Activated CD4-positive, alpha-beta T cell treated with anti-CD3 and anti-CD28 coated beads, Interleukin-2, amount 10 ng/mL, durations not matched to agents 24 days and 14 days (primary cell): Measurements from ENCODE around the gene QTRT2. TPM values are rescaled to one million over a fixed set of nuclear protein-coding genes. Genes with fewer than 3 reads are reported as not detected.

Experiments used
- DNase-seq: peaks from one replicate; pipeline ENCODE4 v3.0.0; 2022
- H3K27ac Mint-ChIP-seq: one replicate; pipeline ENCODE4 v1.8.0; 2022; ENCODE audit warnings: mild to moderate bottlenecking, mixed read lengths
- H3K27me3 Mint-ChIP-seq: one replicate; pipeline ENCODE4 v1.8.0; 2022; ENCODE audit warnings: mixed read lengths
- H3K36me3 Mint-ChIP-seq: one replicate; pipeline ENCODE4 v1.8.0; 2022; ENCODE audit warnings: low read depth, mild to moderate bottlenecking, mixed read lengths
- H3K4me1 Mint-ChIP-seq: one replicate; pipeline ENCODE4 v1.8.0; 2021; ENCODE audit warnings: mixed read lengths
- H3K4me3 Mint-ChIP-seq: one replicate; pipeline ENCODE4 v1.8.0; 2022; ENCODE audit warnings: mild to moderate bottlenecking, moderate library complexity, mixed read lengths
- H3K9me3 Mint-ChIP-seq: one replicate; pipeline ENCODE4 v1.8.0; 2021; ENCODE audit warnings: mixed read lengths
- intact Hi-C: fragments of 100-400 bp; cut with micrococcal nuclease; formaldehyde crosslinking; loops from one replicate; pipeline ENCODE4 v1.15.1; 2023
- total RNA-seq: library from RNA; stranded (reverse); gene quantifications from 2 replicates; pipeline ENCODE4 v1.2.3, GENCODE V29; 2022

QTRT2 gene
- total RNA-seq, 1 donor from 2014 or later = 50.5 TPM

DNA sequence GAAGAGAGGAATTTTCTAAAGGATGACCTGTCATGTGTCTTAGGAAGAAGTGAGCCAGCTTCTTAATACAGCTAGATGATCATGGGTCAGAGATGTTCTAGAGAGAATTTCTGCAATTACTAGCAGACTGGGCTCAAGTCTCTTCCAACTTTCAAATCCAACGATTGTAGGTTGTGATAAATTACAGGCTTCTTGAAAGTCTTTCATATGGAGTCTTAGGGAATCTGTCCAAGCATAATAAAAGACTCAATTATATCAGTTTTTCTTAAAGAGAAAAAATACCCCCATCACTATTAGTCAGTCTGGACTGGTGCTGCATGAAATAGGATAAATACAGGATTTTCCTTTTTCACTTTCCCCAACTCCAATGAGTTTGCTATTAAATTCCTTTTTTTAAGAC is 63.2 kb downstream of the QTRT2 start:
- Mint-ChIP-seq H3K9me3 (peaks cover 5% of the 10 kb centered on the region), H3K4me1 (no peaks in the 10 kb centered on the region), H3K36me3 (no peaks in the 10 kb centered on the region), H3K27ac (no peak overlapping the region), H3K4me3 (no peak overlapping the region), H3K27me3 (no peaks in the 10 kb centered on the region)
- DNase-seq = no peak
- intact Hi-C loops = no loop called here

DNA sequence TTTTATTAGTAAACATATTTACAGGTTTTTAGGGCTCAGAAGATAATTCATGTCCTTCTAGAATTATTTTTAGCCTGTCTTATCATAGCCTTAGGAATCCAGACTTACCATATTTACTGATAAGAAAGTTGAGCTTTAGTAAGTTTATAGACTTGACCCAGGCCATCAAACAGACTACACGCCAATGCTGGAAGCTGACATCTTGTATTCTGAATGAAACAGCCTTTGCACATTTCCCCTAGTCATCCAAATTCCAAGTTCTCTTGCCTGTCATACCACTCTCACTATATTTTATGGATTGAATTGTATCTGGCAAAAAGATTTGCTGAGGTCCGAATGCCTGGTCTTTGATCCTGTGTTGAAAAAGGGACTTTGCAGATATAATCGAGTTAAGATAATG is 63.7 kb downstream of the QTRT2 start:
- no peaks in the 10 kb centered on the region for H3K27me3 Mint-ChIP-seq
- peaks cover 5% of the 10 kb centered on the region for H3K9me3 Mint-ChIP-seq
- no peak overlapping the region for H3K4me3 Mint-ChIP-seq
- H3K4me1 Mint-ChIP-seq = no peaks in the 10 kb centered on the region
- intact Hi-C loops = no loop called here
- no peak overlapping the region for H3K27ac Mint-ChIP-seq
- DNase-seq = no peak
- H3K36me3 Mint-ChIP-seq = no peaks in the 10 kb centered on the region

GRCh38 chr3:114122027-114122709 is 65.6 kb downstream of the QTRT2 start:
- no peak overlapping the region for H3K4me3 Mint-ChIP-seq
- H3K9me3 Mint-ChIP-seq = peaks cover 5% of the 10 kb centered on the region
- H3K36me3 Mint-ChIP-seq = no peaks in the 10 kb centered on the region
- intact Hi-C loops = no loop called here
- no peak overlapping the region for H3K27ac Mint-ChIP-seq
- no peak for DNase-seq
- no peaks in the 10 kb centered on the region for H3K27me3 Mint-ChIP-seq
- no peaks in the 10 kb centered on the region for H3K4me1 Mint-ChIP-seq

DNA sequence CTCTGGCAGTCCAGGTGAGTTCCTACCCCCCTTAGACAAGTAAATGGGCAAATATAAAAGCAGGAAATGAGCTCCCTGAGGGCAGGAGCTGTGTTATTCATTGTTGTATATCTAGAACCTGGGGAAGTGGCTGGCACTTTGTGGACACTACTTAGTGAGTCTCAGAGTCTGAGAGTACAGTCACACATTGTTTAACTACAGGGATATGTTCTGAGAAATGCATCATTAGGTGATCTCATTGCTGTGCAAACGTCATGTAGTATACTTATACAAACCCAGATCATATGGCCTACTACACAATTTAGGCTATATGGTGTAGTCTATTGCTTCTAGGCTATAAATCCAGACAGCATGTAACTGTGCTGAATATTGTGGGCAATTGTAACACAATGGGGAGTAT is 69.9 kb downstream of the QTRT2 start:
- Mint-ChIP-seq H3K36me3 (no peaks in the 10 kb centered on the region), H3K27me3 (no peaks in the 10 kb centered on the region), H3K9me3 (no peaks in the 10 kb centered on the region), H3K4me3 (no peak overlapping the region), H3K4me1 (no peaks in the 10 kb centered on the region), H3K27ac (no peak overlapping the region)
- intact Hi-C loops = no loop called here
- DNase-seq = no peak

GRCh38 chr3:114127517-114127916 is 71.0 kb downstream of the QTRT2 start:
- Mint-ChIP-seq H3K27ac (no peak overlapping the region), H3K4me1 (no peaks in the 10 kb centered on the region), H3K9me3 (no peaks in the 10 kb centered on the region), H3K27me3 (no peaks in the 10 kb centered on the region), H3K36me3 (no peaks in the 10 kb centered on the region), H3K4me3 (no peak overlapping the region)
- no peak for DNase-seq
- intact Hi-C loops = no loop called here

GRCh38 chr3:114128231-114128630 is 71.7 kb downstream of the QTRT2 start:
- no peaks in the 10 kb centered on the region for H3K9me3 Mint-ChIP-seq
- no peak overlapping the region for H3K4me3 Mint-ChIP-seq
- H3K27me3 Mint-ChIP-seq = no peaks in the 10 kb centered on the region
- no peaks in the 10 kb centered on the region for H3K36me3 Mint-ChIP-seq
- DNase-seq = no peak
- intact Hi-C loops = no loop called here
- H3K4me1 Mint-ChIP-seq = no peaks in the 10 kb centered on the region
- H3K27ac Mint-ChIP-seq = no peak overlapping the region

- Mint-ChIP-seq H3K27ac (no peak overlapping the region), H3K9me3 (no peaks in the 10 kb centered on the region), H3K4me1 (no peaks in the 10 kb centered on the region), H3K36me3 (no peaks in the 10 kb centered on the region), H3K27me3 (no peaks in the 10 kb centered on the region), H3K4me3 (no peak overlapping the region)
- intact Hi-C loops = no loop called here
- DNase-seq = no peak
Observed at GRCh38 chr3:114128826-114129225, 72.3 kb downstream of the QTRT2 start.

GRCh38 chr3:114132500-114132899 is 76.0 kb downstream of the QTRT2 start:
- intact Hi-C loops = no loop called here
- no peaks in the 10 kb centered on the region for H3K36me3 Mint-ChIP-seq

DNA sequence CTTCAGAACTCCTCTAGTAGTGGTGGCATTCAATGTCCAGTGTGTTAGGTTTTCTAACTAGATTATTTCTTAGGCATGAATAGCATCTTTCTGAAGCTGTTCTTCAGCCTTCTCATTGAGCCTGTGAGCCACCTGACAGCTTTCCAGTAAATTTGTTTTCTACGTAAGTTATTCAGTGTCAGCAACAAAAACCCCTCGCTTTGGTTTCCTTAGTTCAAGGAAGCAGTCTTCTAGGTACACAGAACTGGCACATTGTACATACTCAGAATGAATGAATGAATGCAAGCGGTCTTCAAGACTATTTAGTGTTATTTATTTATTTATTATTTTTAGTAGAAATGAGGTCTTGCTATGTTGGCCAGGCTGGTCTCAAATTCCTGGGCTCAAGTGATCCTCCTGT is 77.4 kb downstream of the QTRT2 start:
- H3K4me1 Mint-ChIP-seq = no peaks in the 10 kb centered on the region
- intact Hi-C loops = no loop called here
- H3K27ac Mint-ChIP-seq = no peak overlapping the region
- no peaks in the 10 kb centered on the region for H3K27me3 Mint-ChIP-seq
- no peaks in the 10 kb centered on the region for H3K36me3 Mint-ChIP-seq
- peaks cover 4% of the 10 kb centered on the region for H3K9me3 Mint-ChIP-seq
- H3K4me3 Mint-ChIP-seq = no peak overlapping the region
- no peak for DNase-seq

More at GRCh38 chr3:114132500-114132899, 76.0 kb downstream of the QTRT2 start:
- no peak for DNase-seq
- peaks cover 4% of the 10 kb centered on the region for H3K9me3 Mint-ChIP-seq
- no peaks in the 10 kb centered on the region for H3K4me1 Mint-ChIP-seq
- H3K4me3 Mint-ChIP-seq = no peak overlapping the region
- no peak overlapping the region for H3K27ac Mint-ChIP-seq
- H3K27me3 Mint-ChIP-seq = no peaks in the 10 kb centered on the region

Other genes starting within 250 kb of the QTRT2 start
- not detected in 2 replicates for gene GRAMD1C, start 217.9 kb upstream of the QTRT2 start, total RNA-seq
- gene ZDHHC23, start 108.7 kb upstream of the QTRT2 start, total RNA-seq = 1.9 and 2.4 TPM in 2 replicates
- gene CCDC191, start 211 bp upstream of the QTRT2 start, total RNA-seq = 0.66 and 1.7 TPM in 2 replicates
- not detected in 2 replicates for gene DRD3, start 122.3 kb downstream of the QTRT2 start, total RNA-seq
- gene ZNF80, start 180.8 kb downstream of the QTRT2 start, total RNA-seq = 0.19 and 0.21 TPM in 2 replicates
- 2.5 and 4.7 TPM in 2 replicates for gene TIGIT, start 237.3 kb downstream of the QTRT2 start, total RNA-seq